ENCODE results near the gene CTBP1. TPM values are rescaled to one million over a fixed set of nuclear protein-coding genes. Genes with fewer than 3 reads are reported as not detected.

CTBP1 gene
- total and polyA plus RNA-seq, 2 of the 8 experiments (the other 6 are each of a cell fraction or from before 2014, with no cell fraction given) = 128 to 185 TPM

DNA sequence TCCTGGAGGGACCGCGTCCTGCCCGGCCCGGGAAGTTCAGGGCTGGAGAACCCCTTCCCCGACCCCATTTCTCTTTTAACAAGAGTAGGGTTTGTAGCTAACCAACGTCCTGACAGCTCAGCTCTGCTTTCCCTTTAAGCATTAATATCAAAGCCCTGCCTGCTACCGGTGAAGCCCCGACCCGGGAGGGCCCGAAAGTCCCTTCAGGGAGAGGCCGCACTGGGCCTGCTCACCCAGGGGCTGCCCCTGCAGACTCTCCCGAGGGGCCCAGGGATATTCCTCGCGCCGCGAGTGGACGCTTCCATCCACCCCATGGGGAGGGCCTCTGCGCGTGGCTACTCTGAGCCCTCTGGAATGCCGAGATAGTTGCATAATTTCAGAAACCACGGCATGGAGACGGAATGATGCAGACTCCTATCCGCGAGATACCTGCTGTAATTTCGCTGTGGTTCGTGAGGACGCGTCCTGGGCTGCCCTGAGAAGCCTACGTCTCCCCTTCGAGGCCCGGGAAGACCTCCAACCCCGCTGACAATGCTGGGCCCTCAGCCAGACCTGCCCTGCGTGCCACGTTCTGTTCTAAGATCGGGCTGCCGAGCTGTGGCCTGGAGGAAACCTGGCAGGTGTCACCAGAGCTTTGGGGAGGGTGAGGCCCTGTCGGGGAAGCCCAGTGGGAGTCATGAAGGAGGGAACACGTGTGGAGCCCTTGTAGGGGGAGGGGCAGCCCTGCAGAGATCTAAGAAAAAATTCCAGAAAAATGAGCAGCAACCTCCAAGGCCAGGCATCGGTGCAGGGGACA is 999 bp upstream of the CTBP1 start:
- Histone ChIP-seq H3K36me3 (ENCODE audit: control insufficient read depth in 2 of 4, insufficient read depth in 4 of 4, low read length in 3 of 4) (peaks cover 0 to 20% (median 6%) of the 10 kb centered on the region in 4 experiments; a peak in 3 of 8 replicates), H2BK5ac (ENCODE audit: low read depth, low read length) (no peak overlapping the region), H2BK120ac (replicated peaks; ENCODE audit: low read depth, low read length) (no peak overlapping the region), H4K91ac (replicated peaks; ENCODE audit: insufficient read length, low read length) (no peak overlapping the region), H3K79me2 (ENCODE audit: control insufficient read depth in 1 of 2, insufficient read depth in 2 of 2, low read length in 2 of 2) (peaks cover 22 to 31% of the 10 kb centered on the region in 2 experiments), H3K79me1 (ENCODE audit: low read depth, low read length) (peaks cover 13% of the 10 kb centered on the region; the same call in 1 of the 2 replicates), H2BK15ac (ENCODE audit: low read length) (no peak overlapping the region), H2AK5ac (ENCODE audit: low read depth, low read length) (no peak overlapping the region), H3K14ac (ENCODE audit: insufficient read length) (no peak overlapping the region), H3K27me3 (replicated peaks in 1 of 4; ENCODE audit: control insufficient read depth in 3 of 4, extremely low read depth in 1 of 4, insufficient read depth in 3 of 4, low read length in 3 of 4) (peaks cover 0 to 2% (median 0%) of the 10 kb centered on the region in 4 experiments; a peak in 1 of 7 replicates), H4K5ac (ENCODE audit: insufficient read length, low read depth, low read length) (no peak overlapping the region), H3K56ac (replicated peaks; ENCODE audit: insufficient read length, low read depth, low read length) (no peak overlapping the region), H3K4me2 (ENCODE audit: insufficient read depth in 1 of 2, low read depth in 2 of 2, low read length in 2 of 2) (peak overlapping the region; percentile 71 to 81), H2BK12ac (ENCODE audit: low read depth, low read length) (no peak overlapping the region), H2BK20ac (ENCODE audit: low read length) (no peak overlapping the region), H2AFZ (ENCODE audit: low read length) (no peak overlapping the region), H4K20me1 (replicated peaks in 1 of 2; ENCODE audit: control insufficient read depth in 1 of 2, insufficient read depth in 2 of 2, low read length in 2 of 2) (peaks cover 8 to 12% of the 10 kb centered on the region in 2 experiments), H3K4me1 (replicated peaks in 1 of 4; ENCODE audit: control insufficient read depth in 3 of 4, insufficient read depth in 4 of 4, low read length in 3 of 4) (peaks cover 0 to 16% (median 11%) of the 10 kb centered on the region in 4 experiments; a peak in 5 of 7 replicates), H3K18ac (ENCODE audit: extremely low read depth, low read length) (no peak overlapping the region), H3K23me2 (ENCODE audit: low read depth, low read length) (peaks cover 11% of the 10 kb centered on the region; the same call in 1 of the 2 replicates), H3K4ac (replicated peaks; ENCODE audit: insufficient read length, low read depth, low read length) (no peak overlapping the region), H3K9ac (replicated peaks in 1 of 4; ENCODE audit: extremely low read depth in 1 of 4, low read depth in 3 of 4, low read length in 3 of 4) (peak overlapping the region; percentile 33 to 71 (median 58); a peak in 4 of 7 replicates), H3K27ac (ENCODE audit: low read depth, low read length) (peak overlapping the region; percentile 77; the same call in 1 of the 2 replicates), H3K23ac (ENCODE audit: insufficient read length) (no peak overlapping the region), H3K9me3 (ENCODE audit: insufficient read depth in 2 of 2, low read depth in 1 of 2, low read length in 1 of 2) (peaks cover 34 to 36% of the 10 kb centered on the region in 2 experiments), H4K8ac (ENCODE audit: extremely low read depth, insufficient read depth, low read length) (peak overlapping the region; percentile 96; the same call in 1 of the 2 replicates), H3K4me3 (ENCODE audit: extremely low read depth in 1 of 4, insufficient read depth in 2 of 4, low read depth in 3 of 4, low read length in 4 of 4) (peak overlapping the region; percentile 42 to 73 (median 44))
- 66% methylated on average over 39 of the region's 39 CpGs; no CpG with 5 or more reads in 1 of the 2 experiments for WGBS, 2 experiments (ENCODE audit: extremely low coverage in 1 of 2, insufficient coverage in 1 of 2, insufficient read length in 1 of 2, insufficient replicate concordance in 2 of 2, low coverage in 1 of 2, low lambda C conversion rate in 2 of 2, missing lambda C conversion rate in 1 of 2)
- TF ChIP-seq BACH1 (IDR thresholded peaks at IDR 0.05; ENCODE audit: low read length) = no peak
- TF ChIP-seq CBX5 (IDR thresholded peaks at IDR 0.05; ENCODE audit: low read depth, low read length) = no peak
- TF ChIP-seq, protein P1, sequence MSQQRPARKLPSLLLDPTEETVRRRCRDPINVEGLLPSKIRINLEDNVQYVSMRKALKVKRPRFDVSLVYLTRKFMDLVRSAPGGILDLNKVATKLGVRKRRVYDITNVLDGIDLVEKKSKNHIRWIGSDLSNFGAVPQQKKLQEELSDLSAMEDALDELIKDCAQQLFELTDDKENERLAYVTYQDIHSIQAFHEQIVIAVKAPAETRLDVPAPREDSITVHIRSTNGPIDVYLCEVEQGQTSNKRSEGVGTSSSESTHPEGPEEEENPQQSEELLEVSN (IDR thresholded peaks at IDR 0.05) = no peak
- no peak for TF ChIP-seq SRF (IDR thresholded peaks at IDR 0.05; ENCODE audit: low read depth, low read length)
- TF ChIP-seq, protein P2, sequence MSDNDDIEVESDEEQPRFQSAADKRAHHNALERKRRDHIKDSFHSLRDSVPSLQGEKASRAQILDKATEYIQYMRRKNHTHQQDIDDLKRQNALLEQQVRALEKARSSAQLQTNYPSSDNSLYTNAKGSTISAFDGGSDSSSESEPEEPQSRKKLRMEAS (IDR thresholded peaks at IDR 0.05) = 0 out of 2 replicates have a peak, but pooled peaks have one; percentile 4
- TF ChIP-seq CHD2 (IDR thresholded peaks at IDR 0.05; ENCODE audit: low read length) = no peak
- TF ChIP-seq, protein P3, sequence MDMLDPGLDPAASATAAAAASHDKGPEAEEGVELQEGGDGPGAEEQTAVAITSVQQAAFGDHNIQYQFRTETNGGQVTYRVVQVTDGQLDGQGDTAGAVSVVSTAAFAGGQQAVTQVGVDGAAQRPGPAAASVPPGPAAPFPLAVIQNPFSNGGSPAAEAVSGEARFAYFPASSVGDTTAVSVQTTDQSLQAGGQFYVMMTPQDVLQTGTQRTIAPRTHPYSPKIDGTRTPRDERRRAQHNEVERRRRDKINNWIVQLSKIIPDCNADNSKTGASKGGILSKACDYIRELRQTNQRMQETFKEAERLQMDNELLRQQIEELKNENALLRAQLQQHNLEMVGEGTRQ (IDR thresholded peaks at IDR 0.05; ENCODE audit: low read length) = no peak
- DNase-seq (ENCODE audit: low read depth in 1 of 2, low spot score in 2 of 2) (peak in 1 of 2 experiments; percentile 74), FAIRE-seq (no peak)
- ChIA-PET CTCF (ENCODE audit: partially characterized antibody) (interaction anchor here (0.6 to 5.0 kb wide), 6 partner anchors 10 to 96 kb away, joined by 3 to 32 read pairs (median 4); no protein-coding TSS in a partner anchor), POLR2A (ENCODE audit: partially characterized antibody) (interaction anchor here (0.5 to 6.8 kb wide), 8 partner anchors 11 to 97 kb away, joined by 3 to 49 read pairs (median 4); partner anchors contain the start of genes MAEA and UVSSA)
